ENCODE measurements around the gene PSMC5.

The PSMC5 gene

DNA sequence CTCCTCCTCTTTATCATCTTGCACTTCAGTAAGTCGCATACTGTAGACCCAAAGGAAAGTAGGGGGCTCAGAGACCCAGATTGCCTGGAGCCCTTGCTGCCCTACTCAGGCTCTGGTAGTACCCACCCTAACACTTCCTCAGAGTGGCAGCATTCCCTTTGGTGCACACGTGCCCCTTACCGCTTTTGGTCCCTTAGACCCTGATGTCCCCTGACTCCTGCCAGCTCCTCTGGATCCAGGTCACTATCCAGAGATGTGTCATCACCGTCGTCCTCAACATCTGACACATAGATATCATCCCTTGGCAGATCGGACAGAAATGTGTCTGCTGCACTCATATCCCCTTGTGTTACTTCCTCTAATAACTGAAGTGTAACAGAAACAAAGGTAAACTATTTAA, 5.4 kb upstream of the PSMC5 start:
- DNase-seq, result no peak

DNA sequence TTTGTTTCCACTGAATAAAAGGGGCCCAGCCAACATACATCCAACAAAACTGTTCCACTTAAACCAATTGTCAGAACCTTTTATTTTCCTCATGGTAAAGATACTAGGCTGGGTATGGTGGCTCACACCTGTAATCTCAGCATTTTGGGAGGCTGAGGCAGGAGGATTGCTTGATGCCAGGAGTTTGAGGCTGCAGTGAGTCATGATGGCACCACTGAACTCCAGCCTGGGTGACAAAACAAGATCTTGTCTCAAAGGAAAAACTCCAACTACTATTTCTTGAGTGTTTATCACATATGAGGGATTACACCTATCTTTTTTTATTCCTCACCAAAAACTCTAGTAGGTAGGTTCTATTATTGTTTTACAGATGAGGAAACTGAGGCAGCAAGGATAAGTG, 4.7 kb upstream of the PSMC5 start:
- DNase-seq, result no peak

- DNase-seq, result no peak
Measured at GRCh38 chr17:63823659-63824331, 3.4 kb upstream of the PSMC5 start.

DNA sequence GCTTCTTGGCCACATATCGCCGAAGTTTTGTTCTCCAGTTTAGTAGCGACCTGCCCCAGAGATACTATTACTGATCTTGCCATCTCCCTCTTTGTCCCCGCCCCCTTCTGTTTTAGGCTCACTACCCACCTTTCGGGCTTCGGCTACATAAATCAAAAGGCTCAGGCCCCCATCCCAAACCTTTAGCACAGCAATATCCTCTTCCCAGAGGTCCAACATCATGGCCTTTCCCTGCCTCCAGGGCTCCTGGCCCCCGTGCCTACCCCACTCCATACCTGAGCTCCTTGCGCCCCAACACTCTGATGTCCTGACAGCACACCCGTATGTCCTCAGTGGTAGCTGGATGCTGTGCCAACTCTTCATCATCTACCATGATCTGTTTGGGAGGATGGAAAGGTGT, 2.9 kb upstream of the PSMC5 start:
- no peak for DNase-seq

- peak; percentile 25 to 41 (median 36) for DNase-seq
Measured at GRCh38 chr17:63826468-63827001, 696 bp upstream of the PSMC5 start.

- DNase-seq, result no peak
Measured at GRCh38 chr17:63827801-63828221, 580 bp downstream of the PSMC5 start.

- DNase-seq, result no peak
Measured at GRCh38 chr17:63828936-63829335, 1.7 kb downstream of the PSMC5 start.

DNA sequence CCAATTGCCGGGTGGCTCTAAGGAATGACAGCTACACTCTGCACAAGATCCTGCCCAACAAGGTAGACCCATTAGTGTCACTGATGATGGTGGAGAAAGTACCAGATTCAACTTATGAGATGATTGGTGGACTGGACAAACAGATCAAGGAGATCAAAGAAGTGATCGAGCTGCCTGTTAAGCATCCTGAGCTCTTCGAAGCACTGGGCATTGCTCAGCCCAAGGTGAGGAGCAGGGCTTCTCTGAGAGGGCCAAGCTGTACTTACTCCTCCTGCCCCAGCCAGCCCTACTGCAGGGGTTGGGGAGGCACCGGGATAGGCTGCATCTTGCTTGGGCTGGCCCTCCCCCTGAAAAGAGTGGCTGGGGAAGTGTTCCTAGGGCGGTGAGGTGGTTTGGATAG, 3.0 kb downstream of the PSMC5 start:
- no peak for DNase-seq

DNA sequence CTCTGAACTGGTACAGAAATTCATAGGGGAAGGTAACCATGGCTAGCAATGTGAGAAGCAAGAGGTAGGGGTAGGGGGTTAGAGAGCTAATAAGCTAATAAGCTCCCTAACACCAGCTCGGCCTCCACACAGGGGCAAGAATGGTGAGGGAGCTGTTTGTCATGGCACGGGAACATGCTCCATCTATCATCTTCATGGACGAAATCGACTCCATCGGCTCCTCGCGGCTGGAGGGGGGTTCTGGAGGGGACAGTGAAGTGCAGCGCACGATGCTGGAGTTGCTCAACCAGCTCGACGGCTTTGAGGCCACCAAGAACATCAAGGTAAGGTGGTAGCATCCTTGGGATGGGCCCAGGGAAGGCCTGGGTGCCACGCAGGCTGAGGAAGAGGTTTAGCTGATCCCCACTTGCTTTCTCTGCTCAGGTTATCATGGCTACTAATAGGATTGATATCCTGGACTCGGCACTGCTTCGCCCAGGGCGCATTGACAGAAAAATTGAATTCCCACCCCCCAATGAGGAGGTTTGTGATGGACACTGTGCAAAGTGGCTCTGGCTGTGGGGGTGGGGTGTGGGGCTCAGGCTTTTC, 3.8 kb downstream of the PSMC5 start:
- no peak for DNase-seq

- DNase-seq, result no peak
Measured at GRCh38 chr17:63831505-63831904, 4.3 kb downstream of the PSMC5 start.

- no peak for DNase-seq
Measured at GRCh38 chr17:63832014-63832413, 4.8 kb downstream of the PSMC5 start.

- no peak for DNase-seq
Measured at GRCh38 chr17:63832455-63832854, 5.2 kb downstream of the PSMC5 start.

GRCh38 chr17:63833026-63833740, 6.0 kb downstream of the PSMC5 start:
- DNase-seq, result no peak

DNA sequence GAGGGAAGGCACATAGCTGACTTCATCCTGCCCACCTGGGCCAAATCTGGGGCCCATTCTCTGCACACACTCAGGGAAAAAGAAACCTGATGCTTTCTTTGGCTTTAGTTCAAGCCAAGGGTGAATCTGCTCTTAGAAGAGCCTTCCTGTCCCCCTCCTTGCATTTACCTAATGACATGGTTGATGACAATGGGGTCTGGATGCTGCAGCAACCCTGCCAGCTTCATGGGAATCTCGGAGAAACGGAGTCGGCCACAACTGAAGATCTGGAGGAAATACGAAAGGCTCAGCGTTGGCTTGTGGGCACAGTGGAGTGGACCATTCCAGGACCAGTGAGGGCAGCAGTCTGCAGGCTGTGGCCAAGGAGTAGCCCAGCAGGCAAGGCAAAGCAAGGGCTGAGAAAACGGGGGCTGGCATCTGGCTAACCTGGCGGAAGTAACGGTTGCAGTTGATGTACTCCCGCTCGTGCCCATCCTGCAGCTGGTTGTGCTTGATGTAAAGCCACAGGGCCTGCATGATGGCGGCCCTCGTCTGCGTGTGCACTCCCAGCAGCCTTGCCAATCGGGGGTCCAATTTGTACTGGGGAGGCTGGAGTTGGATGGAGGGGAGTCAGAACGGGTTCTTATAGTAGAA, 6.6 kb downstream of the PSMC5 start:
- DNase-seq, result no peak

DNA sequence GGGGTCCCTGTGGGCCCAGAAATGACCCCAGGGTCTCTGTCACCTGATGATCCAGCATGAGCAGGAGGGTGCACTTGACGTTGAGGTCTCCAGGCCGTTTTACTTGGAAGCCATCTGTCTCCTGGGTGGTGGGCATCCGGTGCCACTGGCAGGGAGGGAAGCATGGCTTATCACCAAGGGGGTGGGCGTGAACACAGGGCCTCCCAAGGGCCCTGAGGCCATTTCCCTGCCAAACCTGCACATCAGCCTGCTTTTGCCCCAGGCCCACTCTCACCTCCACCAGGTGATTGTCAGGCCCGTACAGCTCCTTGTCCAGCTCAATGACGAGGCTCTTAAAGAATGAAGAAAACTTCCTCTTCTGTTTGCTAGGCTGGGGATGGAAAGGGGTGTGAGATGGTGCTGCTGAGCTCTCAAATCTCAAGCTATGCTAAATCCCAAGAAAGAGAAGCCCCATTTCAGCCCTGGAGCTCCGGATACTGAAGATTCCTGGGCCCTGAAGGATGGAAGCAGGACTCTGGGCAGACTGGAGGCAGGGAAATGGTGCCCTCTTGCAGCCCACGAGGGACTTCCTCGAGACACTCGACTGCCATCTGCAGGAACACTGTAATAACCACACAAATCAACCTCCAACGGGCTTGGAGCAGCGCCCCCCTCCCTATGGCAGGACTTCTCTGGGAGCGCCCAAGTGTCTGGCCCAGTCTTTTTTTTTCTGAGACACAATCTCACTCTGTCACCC, 7.4 kb downstream of the PSMC5 start:
- peak; percentile 64 to 87 (median 82) for DNase-seq

GRCh38 chr17:63835167-63835720, 8.0 kb downstream of the PSMC5 start:
- DNase-seq, result no peak

DNA sequence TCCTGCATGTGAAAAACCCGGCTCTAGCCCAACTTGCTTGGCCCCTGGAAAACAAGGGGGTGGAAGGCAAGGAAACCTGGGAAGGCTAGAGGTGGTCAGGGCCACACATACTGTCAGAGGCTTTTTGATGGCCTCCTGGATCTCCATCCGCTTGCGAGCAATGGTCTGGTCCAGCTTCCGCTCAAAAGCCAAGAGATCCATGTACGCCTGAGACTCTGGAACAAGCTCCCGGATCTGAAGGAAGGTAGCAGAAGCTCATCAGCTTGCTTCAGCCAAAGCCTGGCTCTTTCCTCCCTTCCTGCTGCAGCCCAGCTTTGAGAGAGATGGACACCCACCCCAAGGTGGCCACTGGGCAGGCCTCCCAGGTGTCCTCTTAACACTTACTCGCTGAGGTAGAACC, 9.6 kb downstream of the PSMC5 start:
- DNase-seq, result no peak

DNA sequence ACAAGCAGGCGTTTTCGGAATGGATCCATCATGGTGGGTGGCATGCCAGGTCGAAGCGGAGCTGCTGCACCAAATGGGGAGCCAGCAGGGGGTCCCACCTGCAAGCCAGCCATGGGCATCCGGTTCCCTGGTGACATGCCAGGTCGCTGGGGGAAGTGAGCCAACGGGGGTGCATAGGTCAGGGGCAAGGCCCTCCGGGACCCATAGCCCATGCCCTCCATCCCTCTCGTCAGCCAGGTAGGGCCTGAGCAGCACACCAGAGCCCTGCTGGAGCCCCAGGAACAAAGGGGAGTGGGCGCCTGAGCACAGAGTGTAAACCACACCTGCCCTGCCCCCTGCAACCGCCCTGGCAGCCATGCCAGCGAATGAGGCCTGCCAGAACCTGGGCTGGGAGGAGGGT, 10.2 kb downstream of the PSMC5 start:
- DNase-seq, result no peak

DNA sequence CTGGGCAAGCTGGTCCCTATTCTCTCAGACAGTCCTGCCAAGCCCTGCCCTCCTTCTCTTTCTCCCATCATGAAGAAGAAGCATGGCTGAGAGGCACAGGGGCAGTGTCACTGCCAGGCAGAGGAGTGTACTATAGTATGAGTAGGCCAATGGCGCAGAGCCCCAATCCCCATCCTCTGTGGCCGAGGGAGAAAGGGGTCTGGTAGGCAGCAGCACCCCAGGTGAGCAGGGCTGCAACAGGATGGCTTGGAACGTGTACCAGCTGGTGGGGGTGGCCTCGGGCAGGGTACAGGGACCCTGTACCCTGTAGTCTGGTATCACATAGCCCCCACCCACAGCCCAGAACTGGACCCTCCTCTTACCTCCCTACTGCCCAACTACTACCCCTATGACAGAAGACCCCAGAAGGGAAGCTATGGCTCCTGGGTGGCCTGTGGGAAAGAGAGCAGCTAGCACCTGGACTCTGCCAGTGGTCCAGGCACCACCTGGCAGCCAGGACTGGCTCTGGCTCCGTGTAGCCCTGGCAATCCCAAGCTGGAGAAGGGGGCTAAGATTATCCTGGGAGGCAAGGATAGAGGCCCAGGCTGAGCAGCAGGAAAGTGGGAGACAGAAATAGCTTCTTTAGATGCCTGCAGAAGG, 10.8 kb downstream of the PSMC5 start:
- DNase-seq, result no peak

GRCh38 chr17:63838631-63839171, 11.5 kb downstream of the PSMC5 start:
- no peak for DNase-seq

DNA sequence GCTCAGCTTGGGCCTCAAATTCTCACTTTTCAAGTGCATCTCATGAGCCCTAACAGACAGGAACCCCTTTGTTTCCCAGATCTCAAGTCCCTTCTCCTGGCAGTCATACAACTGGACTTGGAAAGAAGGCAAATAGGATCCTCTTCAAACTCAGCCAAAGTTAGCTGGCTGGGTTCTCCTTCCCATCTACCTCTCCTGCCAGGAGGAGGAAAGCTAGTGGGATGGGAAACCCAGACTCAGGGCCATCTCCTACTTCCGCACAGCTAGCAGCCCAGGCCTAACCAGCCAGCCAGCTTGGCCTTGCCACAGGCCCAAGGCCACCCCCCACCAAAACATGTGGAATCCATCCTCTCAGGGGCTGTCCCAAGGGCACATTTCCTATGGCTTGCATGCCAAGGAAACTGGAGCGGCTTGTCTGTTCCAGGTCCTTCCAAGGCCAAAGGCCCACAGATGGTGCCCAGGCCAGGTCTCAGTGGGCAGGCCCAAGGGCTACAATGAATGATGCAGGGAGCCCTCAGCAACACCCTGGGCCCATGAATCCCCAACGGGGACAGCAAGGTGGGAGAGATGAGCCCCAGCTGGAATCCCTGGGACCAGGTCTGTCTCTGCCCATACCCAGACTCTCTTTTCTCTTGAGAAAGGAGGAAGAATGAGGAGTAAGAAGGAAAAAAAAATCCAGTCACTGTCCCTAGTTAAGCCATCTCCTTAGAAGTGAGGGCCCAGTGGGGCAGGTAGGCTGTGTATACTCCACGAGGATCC, 13.5 kb downstream of the PSMC5 start:
- peak in 2 of 4 experiments; percentile 25 to 26 for DNase-seq
